ENCODE data around the gene APOH. TPM values are rescaled to one million over a fixed set of nuclear protein-coding genes. Genes with fewer than 3 reads are reported as not detected.
"Not testable (repeated sequence)": the region's sequence is repeated elsewhere in the genome, so short reads cannot be mapped to it uniquely, and the experiment has no call there.

APOH gene
- total RNA-seq, 1 experiment from 2014 or later, result not detected

GRCh38 chr17:66255112-66255511 is 25.9 kb upstream of the APOH start:
- no peaks in the 10 kb centered on the region for H3K27me3 ChIP-seq (ENCODE audit: control insufficient read depth, insufficient read depth, low read length)
- no peak overlapping the region for H3K4me3 ChIP-seq (ENCODE audit: insufficient read depth, low read depth, low read length)
- H3K36me3 ChIP-seq (replicated peaks; ENCODE audit: control insufficient read depth, insufficient read depth, low read length), result no peaks in the 10 kb centered on the region
- peak; percentile 58 for DNase-seq

GRCh38 chr17:66253458-66253857 is 24.2 kb upstream of the APOH start:
- H3K4me3 ChIP-seq (ENCODE audit: insufficient read depth, low read depth, low read length); H3K27me3 ChIP-seq (ENCODE audit: control insufficient read depth, insufficient read depth, low read length); DNase-seq; H3K36me3 ChIP-seq (replicated peaks; ENCODE audit: control insufficient read depth, insufficient read depth, low read length): not testable (repeated sequence)

- no peaks in the 10 kb centered on the region for H3K36me3 ChIP-seq (replicated peaks; ENCODE audit: control insufficient read depth, insufficient read depth, low read length)
- no peaks in the 10 kb centered on the region for H3K27me3 ChIP-seq (ENCODE audit: control insufficient read depth, insufficient read depth, low read length)
- no peak for DNase-seq
Observed at GRCh38 chr17:66250686-66251085, 21.5 kb upstream of the APOH start.

GRCh38 chr17:66248285-66248684 is 19.1 kb upstream of the APOH start:
- no peak for DNase-seq

More at GRCh38 chr17:66250686-66251085, 21.5 kb upstream of the APOH start:
- H3K4me3 ChIP-seq (ENCODE audit: insufficient read depth, low read depth, low read length), result no peak overlapping the region

GRCh38 chr17:66241839-66242238 is 12.6 kb upstream of the APOH start:
- H3K27me3 ChIP-seq (ENCODE audit: control insufficient read depth, insufficient read depth, low read length), result no peaks in the 10 kb centered on the region
- DNase-seq, result no peak
- no peak overlapping the region for H3K4me3 ChIP-seq (ENCODE audit: insufficient read depth, low read depth, low read length)
- H3K36me3 ChIP-seq (replicated peaks; ENCODE audit: control insufficient read depth, insufficient read depth, low read length), result no peaks in the 10 kb centered on the region

More at GRCh38 chr17:66248285-66248684, 19.1 kb upstream of the APOH start:
- no peaks in the 10 kb centered on the region for H3K36me3 ChIP-seq (replicated peaks; ENCODE audit: control insufficient read depth, insufficient read depth, low read length)
- no peak overlapping the region for H3K4me3 ChIP-seq (ENCODE audit: insufficient read depth, low read depth, low read length)
- H3K27me3 ChIP-seq (ENCODE audit: control insufficient read depth, insufficient read depth, low read length), result no peaks in the 10 kb centered on the region

GRCh38 chr17:66240630-66241029 is 11.4 kb upstream of the APOH start:
- Histone ChIP-seq H3K36me3 (replicated peaks; ENCODE audit: control insufficient read depth, insufficient read depth, low read length) (no peaks in the 10 kb centered on the region), H3K27me3 (ENCODE audit: control insufficient read depth, insufficient read depth, low read length) (no peaks in the 10 kb centered on the region), H3K4me3 (ENCODE audit: insufficient read depth, low read depth, low read length) (no peak overlapping the region)
- DNase-seq, result no peak

GRCh38 chr17:66240013-66240412 is 10.8 kb upstream of the APOH start:
- Histone ChIP-seq H3K27me3 (ENCODE audit: control insufficient read depth, insufficient read depth, low read length) (no peaks in the 10 kb centered on the region), H3K36me3 (replicated peaks; ENCODE audit: control insufficient read depth, insufficient read depth, low read length) (no peaks in the 10 kb centered on the region), H3K4me3 (ENCODE audit: insufficient read depth, low read depth, low read length) (no peak overlapping the region)
- DNase-seq, result no peak

GRCh38 chr17:66235377-66235994 is 6.3 kb upstream of the APOH start:
- Histone ChIP-seq H3K36me3 (replicated peaks; ENCODE audit: control insufficient read depth, insufficient read depth, low read length) (no peaks in the 10 kb centered on the region), H3K27me3 (ENCODE audit: control insufficient read depth, insufficient read depth, low read length) (no peaks in the 10 kb centered on the region), H3K4me3 (ENCODE audit: insufficient read depth, low read depth, low read length) (no peak overlapping the region)
- no peak for DNase-seq

- no peak overlapping the region for H3K4me3 ChIP-seq (ENCODE audit: insufficient read depth, low read depth, low read length)
- no peak for DNase-seq
- H3K27me3 ChIP-seq (ENCODE audit: control insufficient read depth, insufficient read depth, low read length), result no peaks in the 10 kb centered on the region
- H3K36me3 ChIP-seq (replicated peaks; ENCODE audit: control insufficient read depth, insufficient read depth, low read length), result no peaks in the 10 kb centered on the region
Observed at GRCh38 chr17:66234611-66235010, 5.4 kb upstream of the APOH start.

GRCh38 chr17:66233023-66233753 is 4.0 kb upstream of the APOH start:
- DNase-seq, result no peak
- Histone ChIP-seq H3K36me3 (replicated peaks; ENCODE audit: control insufficient read depth, insufficient read depth, low read length) (no peaks in the 10 kb centered on the region), H3K4me3 (ENCODE audit: insufficient read depth, low read depth, low read length) (no peak overlapping the region), H3K27me3 (ENCODE audit: control insufficient read depth, insufficient read depth, low read length) (no peaks in the 10 kb centered on the region)

GRCh38 chr17:66230922-66231591 is 1.8 kb upstream of the APOH start:
- DNase-seq, result no peak
- no peaks in the 10 kb centered on the region for H3K27me3 ChIP-seq (ENCODE audit: control insufficient read depth, insufficient read depth, low read length)
- H3K4me3 ChIP-seq (ENCODE audit: insufficient read depth, low read depth, low read length), result no peak overlapping the region
- no peaks in the 10 kb centered on the region for H3K36me3 ChIP-seq (replicated peaks; ENCODE audit: control insufficient read depth, insufficient read depth, low read length)

GRCh38 chr17:66229783-66230538 is 746 bp upstream of the APOH start:
- Histone ChIP-seq H3K36me3 (replicated peaks; ENCODE audit: control insufficient read depth, insufficient read depth, low read length) (no peaks in the 10 kb centered on the region), H3K4me3 (ENCODE audit: insufficient read depth, low read depth, low read length) (no peak overlapping the region), H3K27me3 (ENCODE audit: control insufficient read depth, insufficient read depth, low read length) (no peaks in the 10 kb centered on the region)
- DNase-seq, result no peak

GRCh38 chr17:66227212-66228045 is 1.8 kb downstream of the APOH start:
- H3K4me3 ChIP-seq (ENCODE audit: insufficient read depth, low read depth, low read length), result no peak overlapping the region
- H3K36me3 ChIP-seq (replicated peaks; ENCODE audit: control insufficient read depth, insufficient read depth, low read length), result no peaks in the 10 kb centered on the region
- no peaks in the 10 kb centered on the region for H3K27me3 ChIP-seq (ENCODE audit: control insufficient read depth, insufficient read depth, low read length)
- no peak for DNase-seq
